ENCODE results near the gene ETV7.

DNA sequence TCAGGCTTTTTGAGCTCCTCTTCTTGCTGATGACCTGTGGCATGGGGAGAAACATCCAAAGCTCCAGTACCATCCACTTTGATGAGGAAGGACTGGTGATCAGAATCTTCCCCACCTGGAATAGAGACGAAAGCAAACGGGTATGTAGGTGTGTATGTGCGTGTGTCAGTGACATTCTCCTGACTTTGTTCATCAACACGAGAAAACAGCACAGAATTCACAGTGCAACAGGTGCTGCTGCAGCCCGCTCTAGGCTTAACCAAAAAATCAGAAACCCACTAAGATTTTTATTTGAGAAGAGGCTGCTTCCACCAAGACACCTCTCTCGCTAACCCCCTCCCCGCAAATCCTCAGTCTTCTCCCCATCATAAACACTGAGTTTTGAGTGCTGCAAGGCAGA, 58.9 kb downstream of the ETV7 start:
- TF ChIP-seq POLR2A (IDR thresholded peaks at IDR 0.05): no peak
- TF ChIP-seq, protein P1, sequence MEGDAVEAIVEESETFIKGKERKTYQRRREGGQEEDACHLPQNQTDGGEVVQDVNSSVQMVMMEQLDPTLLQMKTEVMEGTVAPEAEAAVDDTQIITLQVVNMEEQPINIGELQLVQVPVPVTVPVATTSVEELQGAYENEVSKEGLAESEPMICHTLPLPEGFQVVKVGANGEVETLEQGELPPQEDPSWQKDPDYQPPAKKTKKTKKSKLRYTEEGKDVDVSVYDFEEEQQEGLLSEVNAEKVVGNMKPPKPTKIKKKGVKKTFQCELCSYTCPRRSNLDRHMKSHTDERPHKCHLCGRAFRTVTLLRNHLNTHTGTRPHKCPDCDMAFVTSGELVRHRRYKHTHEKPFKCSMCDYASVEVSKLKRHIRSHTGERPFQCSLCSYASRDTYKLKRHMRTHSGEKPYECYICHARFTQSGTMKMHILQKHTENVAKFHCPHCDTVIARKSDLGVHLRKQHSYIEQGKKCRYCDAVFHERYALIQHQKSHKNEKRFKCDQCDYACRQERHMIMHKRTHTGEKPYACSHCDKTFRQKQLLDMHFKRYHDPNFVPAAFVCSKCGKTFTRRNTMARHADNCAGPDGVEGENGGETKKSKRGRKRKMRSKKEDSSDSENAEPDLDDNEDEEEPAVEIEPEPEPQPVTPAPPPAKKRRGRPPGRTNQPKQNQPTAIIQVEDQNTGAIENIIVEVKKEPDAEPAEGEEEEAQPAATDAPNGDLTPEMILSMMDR (IDR thresholded peaks at IDR 0.05): no peak

All from right lobe of liver (tissue), 4 donors.